ENCODE results near the gene UNC13D. TPM values are rescaled to one million over a fixed set of nuclear protein-coding genes. Genes with fewer than 3 reads are reported as not detected.

Gene UNC13D
- total and polyA plus RNA-seq, 9 of the 15 experiments (the other 6 are each of a cell fraction or from before 2014, with no cell fraction given) = 0.86 to 244 (median 69.2) TPM

- no peak for TF ChIP-seq ZMIZ1 (IDR thresholded peaks at IDR 0.05; ENCODE audit: low read depth in 2 of 2, low read length in 2 of 2)
- no peak for TF ChIP-seq ATF3 (IDR thresholded peaks at IDR 0.05)
- TF ChIP-seq ATF3 (CRISPR knock-in tag; conservative IDR thresholded peaks at IDR 0.05) = no peak
- no peak for TF ChIP-seq THAP12 (CRISPR knock-in tag; IDR thresholded peaks at IDR 0.05)
- no peak for TF ChIP-seq KAT8 (IDR thresholded peaks at IDR 0.05; ENCODE audit: low read depth)
- no peak for TF ChIP-seq MTF1 (CRISPR knock-in tag; IDR thresholded peaks at IDR 0.05; ENCODE audit: borderline replicate concordance)
- no peak for TF ChIP-seq ZNF398 (CRISPR knock-in tag; IDR thresholded peaks at IDR 0.05)
- TF ChIP-seq POLR2AphosphoS2 (IDR thresholded peaks at IDR 0.05; ENCODE audit: low read length) = no peak
- TF ChIP-seq ZNF253 (CRISPR knock-in tag; conservative IDR thresholded peaks at IDR 0.05) = no peak
- TF ChIP-seq ZNF146 (CRISPR knock-in tag; IDR thresholded peaks at IDR 0.05; ENCODE audit: unreplicated experiment) = no peak
- no peak for TF ChIP-seq SRSF9 (IDR thresholded peaks at IDR 0.05; ENCODE audit: borderline replicate concordance, low read depth, low read length)
- TF ChIP-seq MTA1 (IDR thresholded peaks at IDR 0.05; ENCODE audit: borderline replicate concordance) = no peak
- no peak for TF ChIP-seq EZH2 (IDR thresholded peaks at IDR 0.05; ENCODE audit: borderline replicate concordance, low read depth, low read length)
- TF ChIP-seq XRCC5 (IDR thresholded peaks at IDR 0.05; ENCODE audit: low read depth, low read length) = no peak
- TF ChIP-seq CTCF (IDR thresholded peaks at IDR 0.05 in 2 of 3, conservative IDR thresholded peaks at IDR 0.05 in 1 of 3; ENCODE audit: insufficient read depth in 2 of 3, low read depth in 1 of 3, low read length in 3 of 3) = peak; percentile 59 to 73 (median 64)
Measured at GRCh38 chr17:75827308-75828075, 16.7 kb downstream of the UNC13D start (continued).
